Kidney (tissue), 14 donors: ENCODE data around the gene MROH2A. TPM values are rescaled to one million over a fixed set of nuclear protein-coding genes. Genes with fewer than 3 reads are reported as not detected.
A peak's percentile ranks its signal among the peaks of the same experiment; 100 is the strongest.

Experiments used
- DNase-seq, 5 donors: peaks; one replicate each; pipeline ENCODE4 v3.0.0-alpha.2; 2013 to 2020
- FAIRE-seq: peaks from 2 replicates; lab custom pipeline; 2012; peaks lifted over from hg19 to GRCh38; lab: Jason Lieb, UNC
- H3K27ac ChIP-seq, 2 donors: one replicate each; pipeline ENCODE4 v1.7.0; 2013; ENCODE audit warnings: low read depth in 2 of 2, low read length in 2 of 2, inconsistent platforms in 1 of 2
- H3K27me3 ChIP-seq: one replicate; pipeline ENCODE4 v1.7.1; 2013; ENCODE audit warnings: low read length, inconsistent platforms; ENCODE audit not compliant: control insufficient read depth, insufficient read depth
- H3K36me3 ChIP-seq, 3 donors: one replicate each; pipeline versions ENCODE4 v1.7.0 to v1.7.1; 2013; ENCODE audit warnings: low read length in 3 of 3, control low read depth in 1 of 3, inconsistent platforms in 1 of 3; ENCODE audit not compliant: insufficient read depth in 3 of 3, control insufficient read depth in 2 of 3
- H3K4me1 ChIP-seq, 3 donors: one replicate each; pipeline versions ENCODE4 v1.7.0 to v1.7.1; 2013; ENCODE audit warnings: low read length in 3 of 3, inconsistent platforms in 1 of 3, low read depth in 1 of 3; ENCODE audit not compliant: control insufficient read depth in 2 of 3, insufficient read depth in 2 of 3
- H3K4me3 ChIP-seq, 3 donors: one replicate each; pipeline versions ENCODE4 v1.7.0 to v1.8.1; 2013; ENCODE audit warnings: low read length in 3 of 3, control low read depth in 1 of 3, inconsistent platforms in 1 of 3
- H3K9ac ChIP-seq, 3 donors: one replicate each; pipeline versions ENCODE4 v1.7.0 to v1.7.1; 2013; ENCODE audit warnings: low read length in 3 of 3, control low read depth in 1 of 3, inconsistent platforms in 1 of 3
- H3K9me3 ChIP-seq, 3 donors: one replicate each; pipeline versions ENCODE4 v1.7.0 to v1.7.1; 2013; ENCODE audit warnings: low read length in 3 of 3, control low read depth in 1 of 3, inconsistent platforms in 1 of 3; ENCODE audit not compliant: control insufficient read depth in 2 of 3, insufficient read depth in 1 of 3
- intact Hi-C: fragments of 100-400 bp; cut with DNase I; formaldehyde crosslinking; loops from one replicate; pipeline ENCODE4 v1.11.1; 2022
- polyA plus RNA-seq: library from polyadenylated mRNA; stranded (reverse); fragments of 350-450 nt; fragmentation: Illumina TruSeq; extraction: RNeasy Lipid Tissue Mini Kit (QIAGEN cat#74804); gene quantifications from one replicate; pipeline ENCODE4 v1.2.3, GENCODE V29; 2014; ENCODE audit warnings: low read depth, low replicate concordance; ENCODE audit not compliant: insufficient read depth
- total RNA-seq: library from RNA; stranded (reverse); fragmentation: NEBNext Ultra II Directional; extraction: Animal tissue kit (Norgen Biotek cat#: 25700); gene quantifications from one replicate; pipeline ENCODE4 v1.2.1, GENCODE V29; 2021
- TF ChIP-seq, protein P1 (sequence below): IDR thresholded peaks from 3 replicates; pipeline ENCODE4 v1.5.1; 2012; ENCODE audit warnings: mild to moderate bottlenecking, moderate library complexity, borderline replicate concordance; ENCODE audit not compliant: insufficient read depth; ENCODE audit errors: extremely low read depth
- donor health status: control.
- donor health status: control.
- donor health status: control.
- donor health status: control.
- donor health status: control.
- donor health status: DM: yes; HTN: yes; CAD: no.
- donor health status: Normal renal cell carcinoma (clear cell type).

The MROH2A gene
- total and polyA plus RNA-seq, 2 donors from 2014 or later, result 1.8 TPM; not detected in 1

DNA sequence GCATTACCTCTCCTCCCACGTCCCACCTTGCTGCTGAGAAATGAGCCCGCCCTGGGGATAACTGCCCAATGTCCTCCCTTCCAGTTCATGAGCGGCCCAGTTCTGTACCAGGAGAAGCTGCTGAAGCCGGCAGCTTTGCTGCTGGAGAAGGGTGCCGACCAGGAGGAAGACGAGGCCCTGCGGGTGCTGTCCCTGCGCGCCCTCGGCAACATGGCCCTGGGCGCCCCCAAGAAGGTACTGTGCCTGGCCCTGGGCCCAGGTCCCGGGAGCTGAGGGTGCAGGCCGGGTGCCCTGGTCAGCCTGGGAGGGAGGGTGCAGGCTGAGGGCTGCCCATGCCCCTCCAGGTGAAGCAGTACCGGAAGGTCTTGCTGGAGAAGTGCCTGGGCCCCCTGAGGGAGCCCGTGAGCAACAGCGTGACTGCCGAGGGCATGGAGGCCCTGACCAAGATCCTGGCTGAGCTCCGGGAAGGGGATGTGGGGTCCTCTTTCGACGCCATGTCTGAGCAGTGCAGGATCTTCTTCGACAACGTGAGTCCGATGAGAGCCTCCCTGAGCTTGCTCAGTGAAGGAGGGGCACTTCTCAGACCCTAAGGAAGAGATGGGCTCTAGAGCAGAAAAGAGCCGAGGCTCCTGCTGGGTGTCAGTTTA lies 50.5 kb downstream of the MROH2A start:
- Histone ChIP-seq H3K4me3 (no peak overlapping the region), H3K9ac (no peak overlapping the region), H3K27ac (no peak overlapping the region), H3K27me3 (no peaks in the 10 kb centered on the region), H3K4me1 (no peaks in the 10 kb centered on the region), H3K36me3 (no peaks in the 10 kb centered on the region), H3K9me3 (no peaks in the 10 kb centered on the region)
- no peak for FAIRE-seq
- intact Hi-C loops, result no loop called here
- TF ChIP-seq, protein P1, sequence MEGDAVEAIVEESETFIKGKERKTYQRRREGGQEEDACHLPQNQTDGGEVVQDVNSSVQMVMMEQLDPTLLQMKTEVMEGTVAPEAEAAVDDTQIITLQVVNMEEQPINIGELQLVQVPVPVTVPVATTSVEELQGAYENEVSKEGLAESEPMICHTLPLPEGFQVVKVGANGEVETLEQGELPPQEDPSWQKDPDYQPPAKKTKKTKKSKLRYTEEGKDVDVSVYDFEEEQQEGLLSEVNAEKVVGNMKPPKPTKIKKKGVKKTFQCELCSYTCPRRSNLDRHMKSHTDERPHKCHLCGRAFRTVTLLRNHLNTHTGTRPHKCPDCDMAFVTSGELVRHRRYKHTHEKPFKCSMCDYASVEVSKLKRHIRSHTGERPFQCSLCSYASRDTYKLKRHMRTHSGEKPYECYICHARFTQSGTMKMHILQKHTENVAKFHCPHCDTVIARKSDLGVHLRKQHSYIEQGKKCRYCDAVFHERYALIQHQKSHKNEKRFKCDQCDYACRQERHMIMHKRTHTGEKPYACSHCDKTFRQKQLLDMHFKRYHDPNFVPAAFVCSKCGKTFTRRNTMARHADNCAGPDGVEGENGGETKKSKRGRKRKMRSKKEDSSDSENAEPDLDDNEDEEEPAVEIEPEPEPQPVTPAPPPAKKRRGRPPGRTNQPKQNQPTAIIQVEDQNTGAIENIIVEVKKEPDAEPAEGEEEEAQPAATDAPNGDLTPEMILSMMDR, result no peak
- peak in 2 of 5 donors; percentile 6 to 20 for DNase-seq

DNA sequence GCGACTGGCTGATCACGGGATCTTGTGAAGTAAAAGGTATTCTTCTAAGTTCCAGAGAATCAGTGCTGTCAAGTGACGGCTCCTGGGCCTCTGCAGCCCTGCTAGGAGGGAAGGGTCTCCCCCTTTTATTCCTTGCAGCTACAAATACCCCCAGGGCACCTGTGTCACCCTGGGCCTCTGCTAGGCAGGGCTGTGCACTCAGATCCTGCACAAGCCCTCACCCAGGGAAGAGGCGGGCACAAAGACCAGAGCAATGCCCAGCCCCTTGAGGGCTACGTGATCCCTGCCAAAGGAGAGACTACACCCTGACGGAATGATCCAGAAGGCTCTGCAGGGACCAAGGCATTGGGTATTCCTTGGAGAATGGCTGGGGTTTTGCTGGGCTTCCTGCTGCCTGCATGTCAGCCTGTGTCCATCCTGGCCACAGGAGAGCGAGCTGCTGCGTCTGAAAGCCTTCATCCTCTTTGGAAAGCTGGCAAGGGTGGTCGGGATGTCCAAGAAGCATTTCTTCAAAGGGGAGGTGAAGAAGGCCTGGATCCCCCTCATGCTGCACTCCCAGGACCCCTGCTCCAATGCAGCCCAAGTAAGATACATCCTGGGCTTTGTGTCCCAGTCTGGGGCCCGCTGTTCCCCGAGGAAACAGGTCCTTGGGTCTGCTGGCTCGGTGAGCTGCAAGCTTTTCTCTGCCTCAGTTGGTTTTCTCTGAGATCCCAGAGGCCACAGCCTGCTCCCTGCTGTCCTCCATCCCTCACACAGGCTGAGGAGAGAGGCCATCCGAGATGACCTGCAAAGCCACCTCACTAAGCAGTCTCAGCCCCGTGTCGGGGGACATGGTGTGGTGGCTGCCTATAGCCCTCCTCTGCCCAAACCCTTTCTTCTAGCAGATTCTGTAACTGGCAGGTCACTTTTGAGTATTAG lies 51.3 kb downstream of the MROH2A start:
- no peaks in the 10 kb centered on the region for H3K27me3 ChIP-seq
- intact Hi-C loops, result no loop called here
- H3K27ac ChIP-seq, result no peak overlapping the region
- DNase-seq, result peak in 2 of 5 donors; percentile 7 to 9
- H3K4me3 ChIP-seq, result no peak overlapping the region
- TF ChIP-seq, protein P1, result no peak
- FAIRE-seq, result no peak
- H3K9ac ChIP-seq, result no peak overlapping the region
- no peaks in the 10 kb centered on the region for H3K4me1 ChIP-seq
- no peaks in the 10 kb centered on the region for H3K36me3 ChIP-seq
- H3K9me3 ChIP-seq, result no peaks in the 10 kb centered on the region

- Histone ChIP-seq H3K4me3 (no peak overlapping the region), H3K9me3 (no peaks in the 10 kb centered on the region), H3K9ac (no peak overlapping the region), H3K36me3 (no peaks in the 10 kb centered on the region), H3K27me3 (no peaks in the 10 kb centered on the region), H3K27ac (no peak overlapping the region), H3K4me1 (no peaks in the 10 kb centered on the region)
- DNase-seq (peak in 2 of 5 donors; percentile 8 to 24), FAIRE-seq (no peak)
- TF ChIP-seq, protein P1, result no peak
- intact Hi-C loops, result no loop called here
Observed at GRCh38 chr2:233830111-233830802, 52.1 kb downstream of the MROH2A start.
